Astrocyte (in vitro differentiated cells and primary cell): ENCODE data around the gene THY1. TPM values are rescaled to one million over a fixed set of nuclear protein-coding genes. Genes with fewer than 3 reads are reported as not detected.

Experiments
- DNase-seq: peaks from one replicate; pipeline ENCODE4 v3.0.0-alpha.2; 2010; ENCODE audit warnings: low read depth
- FAIRE-seq: peaks from 2 replicates; lab custom pipeline; 2011; peaks lifted over from hg19 to GRCh38; lab: Jason Lieb, UNC
- H2AFZ ChIP-seq: 2 replicates; pipeline ENCODE4 v1.6.0; 2012; ENCODE audit warnings: low read depth, low read length, inconsistent platforms
- H3K27ac ChIP-seq: 2 replicates; pipeline ENCODE4 v1.5.1; 2011; ENCODE audit warnings: low read depth, low read length, inconsistent platforms
- H3K27me3 ChIP-seq: 2 replicates; pipeline ENCODE4 v1.6.0; 2011; ENCODE audit warnings: low read length, inconsistent platforms; ENCODE audit not compliant: insufficient read depth
- H3K36me3 ChIP-seq: 2 replicates; pipeline ENCODE4 v1.5.1; 2011; ENCODE audit warnings: low read length, inconsistent platforms; ENCODE audit not compliant: insufficient read depth
- H3K4me1 ChIP-seq: 2 replicates; pipeline ENCODE4 v1.5.1; 2011; ENCODE audit warnings: low read length, inconsistent platforms; ENCODE audit not compliant: insufficient read depth
- H3K4me2 ChIP-seq: 2 replicates; pipeline ENCODE4 v1.6.0; 2012; ENCODE audit warnings: low read length, inconsistent platforms
- H3K4me3 ChIP-seq: 2 replicates; pipeline ENCODE4 v1.5.1; 2011; ENCODE audit warnings: low read depth, mild to moderate bottlenecking, low read length, inconsistent platforms; ENCODE audit not compliant: insufficient read depth
- H3K79me2 ChIP-seq: 2 replicates; pipeline ENCODE4 v1.6.0; 2012; ENCODE audit warnings: mild to moderate bottlenecking, low read length, inconsistent platforms; ENCODE audit not compliant: insufficient read depth
- H3K9ac ChIP-seq: 2 replicates; pipeline ENCODE4 v1.6.0; 2012; ENCODE audit warnings: mild to moderate bottlenecking, low read length, inconsistent platforms
- H3K9me3 ChIP-seq: 2 replicates; pipeline ENCODE4 v1.5.1; 2012; ENCODE audit warnings: low read depth, mild to moderate bottlenecking, low read length, inconsistent platforms; ENCODE audit not compliant: insufficient read depth
- H4K20me1 ChIP-seq: 2 replicates; pipeline ENCODE4 v1.6.0; 2012; ENCODE audit warnings: low read length, inconsistent platforms; ENCODE audit not compliant: insufficient read depth
- H3K27ac Mint-ChIP-seq: one replicate; pipeline ENCODE4 v1.8.0; 2021; ENCODE audit warnings: mild to moderate bottlenecking, mixed read lengths; ENCODE audit not compliant: unreplicated experiment
- H3K27me3 Mint-ChIP-seq: one replicate; pipeline ENCODE4 v1.8.0; 2021; ENCODE audit warnings: low read depth, mixed read lengths; ENCODE audit not compliant: unreplicated experiment
- H3K36me3 Mint-ChIP-seq: one replicate; pipeline ENCODE4 v1.8.0; 2021; ENCODE audit warnings: low read depth, mixed read lengths; ENCODE audit not compliant: unreplicated experiment
- H3K4me1 Mint-ChIP-seq: one replicate; pipeline ENCODE4 v1.8.0; 2021; ENCODE audit warnings: low read depth, mixed read lengths; ENCODE audit not compliant: unreplicated experiment
- H3K4me3 Mint-ChIP-seq: one replicate; pipeline ENCODE4 v1.8.0; 2021; ENCODE audit warnings: mild to moderate bottlenecking, moderate library complexity, mixed read lengths; ENCODE audit not compliant: unreplicated experiment
- H3K9me3 Mint-ChIP-seq: one replicate; pipeline ENCODE4 v1.8.0; 2021; ENCODE audit warnings: mild to moderate bottlenecking, mixed read lengths; ENCODE audit not compliant: unreplicated experiment
- CTCF ChIP-seq: IDR thresholded peaks from 2 replicates; pipeline ENCODE4 v1.5.1; 2011; ENCODE audit warnings: low read depth, mild to moderate bottlenecking, inconsistent platforms, low read length, moderate library complexity; ENCODE audit not compliant: insufficient read depth
- EZH2 ChIP-seq: IDR thresholded peaks from 2 replicates; pipeline ENCODE4 v1.6.1; 2012; ENCODE audit warnings: mild to moderate bottlenecking, low read length, inconsistent platforms; ENCODE audit not compliant: insufficient read depth
- total RNA-seq: library from RNA; stranded (reverse); gene quantifications from 2 replicates; pipeline ENCODE4 v1.2.1, GENCODE V29; 2021

The THY1 gene
- total RNA-seq, 1 donor from 2014 or later = 104 TPM

- Histone ChIP-seq H3K36me3 (no peaks in the 10 kb centered on the region), H2AFZ (no peak overlapping the region), H3K4me2 (no peak overlapping the region), H3K27ac (no peak overlapping the region), H3K9me3 (no peaks in the 10 kb centered on the region), H3K4me1 (no peaks in the 10 kb centered on the region), H3K27me3 (peaks cover 8% of the 10 kb centered on the region), H3K9ac (no peak overlapping the region), H4K20me1 (no peaks in the 10 kb centered on the region), H3K79me2 (no peaks in the 10 kb centered on the region), H3K4me3 (no peak overlapping the region)
- no peak for TF ChIP-seq EZH2
- TF ChIP-seq CTCF = no peak
- H3K4me1 Mint-ChIP-seq = no peaks in the 10 kb centered on the region
- no peaks in the 10 kb centered on the region for H3K9me3 Mint-ChIP-seq
- H3K27ac Mint-ChIP-seq = no peak overlapping the region
- DNase-seq (no peak), FAIRE-seq (no peak)
- no peaks in the 10 kb centered on the region for H3K36me3 Mint-ChIP-seq
- H3K27me3 Mint-ChIP-seq = peaks cover 14% of the 10 kb centered on the region
- H3K4me3 Mint-ChIP-seq = no peak overlapping the region
Observed at GRCh38 chr11:119391275-119391674, 31.7 kb downstream of the THY1 start.

GRCh38 chr11:119389611-119390254 is 33.2 kb downstream of the THY1 start:
- H3K9me3 Mint-ChIP-seq = no peaks in the 10 kb centered on the region
- H3K27me3 Mint-ChIP-seq = peaks cover 9% of the 10 kb centered on the region
- Histone ChIP-seq H3K9me3 (no peaks in the 10 kb centered on the region), H3K27ac (no peak overlapping the region), H3K9ac (no peak overlapping the region), H4K20me1 (no peaks in the 10 kb centered on the region), H3K79me2 (no peaks in the 10 kb centered on the region), H3K4me2 (no peak overlapping the region), H3K4me3 (no peak overlapping the region), H2AFZ (no peak overlapping the region), H3K36me3 (no peaks in the 10 kb centered on the region), H3K4me1 (no peaks in the 10 kb centered on the region), H3K27me3 (peaks cover 4% of the 10 kb centered on the region)
- peak; percentile 17 for TF ChIP-seq CTCF
- TF ChIP-seq EZH2 = no peak
- H3K4me3 Mint-ChIP-seq = no peak overlapping the region
- no peak for DNase-seq
- no peaks in the 10 kb centered on the region for H3K4me1 Mint-ChIP-seq
- no peak for FAIRE-seq
- no peaks in the 10 kb centered on the region for H3K36me3 Mint-ChIP-seq
- no peak overlapping the region for H3K27ac Mint-ChIP-seq

- H3K36me3 ChIP-seq = no peaks in the 10 kb centered on the region
- Mint-ChIP-seq H3K36me3 (no peaks in the 10 kb centered on the region), H3K9me3 (no peaks in the 10 kb centered on the region), H3K27me3 (peaks cover 7% of the 10 kb centered on the region), H3K27ac (no peak overlapping the region), H3K4me1 (no peaks in the 10 kb centered on the region), H3K4me3 (no peak overlapping the region)
- peaks cover 7% of the 10 kb centered on the region for H3K27me3 ChIP-seq
- no peak overlapping the region for H3K4me3 ChIP-seq
- no peak for TF ChIP-seq EZH2
- no peak for TF ChIP-seq CTCF
- no peaks in the 10 kb centered on the region for H4K20me1 ChIP-seq
- FAIRE-seq (no peak), DNase-seq (no peak)
- no peak overlapping the region for H3K4me2 ChIP-seq
- H3K9me3 ChIP-seq = no peaks in the 10 kb centered on the region
- no peaks in the 10 kb centered on the region for H3K79me2 ChIP-seq
- H3K27ac ChIP-seq = no peak overlapping the region
- H3K9ac ChIP-seq = no peak overlapping the region
- H2AFZ ChIP-seq = no peak overlapping the region
- H3K4me1 ChIP-seq = no peaks in the 10 kb centered on the region
Observed at GRCh38 chr11:119388103-119388502, 34.9 kb downstream of the THY1 start.
